ENCODE results near the gene DENND4A. TPM values are rescaled to one million over a fixed set of nuclear protein-coding genes. Genes with fewer than 3 reads are reported as not detected.

The DENND4A gene
- total RNA-seq, 1 experiment from 2014 or later = 12.7 TPM

- Mint-ChIP-seq H3K9me3 (ENCODE audit: unreplicated experiment) (no peaks in the 10 kb centered on the region), H3K27me3 (ENCODE audit: insufficient read depth, unreplicated experiment) (no peaks in the 10 kb centered on the region), H3K27ac (ENCODE audit: unreplicated experiment) (no peak overlapping the region), H3K4me1 (ENCODE audit: low read depth, unreplicated experiment) (no peaks in the 10 kb centered on the region), H3K4me3 (ENCODE audit: unreplicated experiment) (no peak overlapping the region), H3K36me3 (ENCODE audit: insufficient read depth, unreplicated experiment) (no peaks in the 10 kb centered on the region)
- intact Hi-C loops (cut with micrococcal nuclease; ENCODE audit: unreplicated experiment) = no loop called here
- no peak for DNase-seq
- no peaks in the 10 kb centered on the region for H3K27me3 ChIP-seq (replicated peaks; ENCODE audit: control insufficient read depth, insufficient read depth, low read length)
- ChIA-PET POLR2A (interaction anchor here (0.6 kb wide), 1 partner anchor 324 kb away, joined by 3 read pairs; no protein-coding TSS in a partner anchor), CTCF (interaction anchor here (1.5 to 1.6 kb wide), 2 partner anchors 9 to 18 kb away, joined by 3 to 5 read pairs; partner anchors contain the start of gene INTS14)
- no peak for TF ChIP-seq CTCF (IDR thresholded peaks at IDR 0.05; ENCODE audit: insufficient read depth in 1 of 2, low read depth in 1 of 2, low read length in 1 of 2, severe bottlenecking in 1 of 2, unreplicated experiment in 1 of 2)
- BruUV-seq (replicated peaks) = no TSS peak
- 0 out of 2 replicates have a peak, but pooled peaks cover 7% of the 10 kb centered on the region for H3K4me1 ChIP-seq
- H3K36me3 ChIP-seq (ENCODE audit: control insufficient read depth, insufficient read depth, low read length) = no peaks in the 10 kb centered on the region
- no peak overlapping the region for H3K4me3 ChIP-seq (ENCODE audit: low read depth, low read length)
- H3K9me3 ChIP-seq = no peaks in the 10 kb centered on the region
Observed at GRCh38 chr15:65629548-65629947, 162.5 kb downstream of the DENND4A start.

GRCh38 chr15:65626856-65627255 lies 165.2 kb downstream of the DENND4A start:
- POLR2A ChIA-PET = interaction anchor here (0.6 kb wide), 1 partner anchor 165 kb away, joined by 3 read pairs; no protein-coding TSS in a partner anchor

GRCh38 chr15:65623103-65623502 lies 169.0 kb downstream of the DENND4A start:
- BruUV-seq (replicated peaks) = no TSS peak

More at GRCh38 chr15:65626856-65627255, 165.2 kb downstream of the DENND4A start:
- DNase-seq = no peak
- H3K27me3 Mint-ChIP-seq (ENCODE audit: insufficient read depth, unreplicated experiment) = no peaks in the 10 kb centered on the region
- BruUV-seq (replicated peaks) = no TSS peak
- Histone ChIP-seq H3K27me3 (replicated peaks; ENCODE audit: control insufficient read depth, insufficient read depth, low read length) (no peaks in the 10 kb centered on the region), H3K36me3 (ENCODE audit: control insufficient read depth, insufficient read depth, low read length) (no peaks in the 10 kb centered on the region), H3K4me1 (0 out of 2 replicates have a peak, but pooled peaks cover 7% of the 10 kb centered on the region), H3K4me3 (ENCODE audit: low read depth, low read length) (no peak overlapping the region), H3K9me3 (no peaks in the 10 kb centered on the region)
- H3K4me3 Mint-ChIP-seq (ENCODE audit: unreplicated experiment) = no peak overlapping the region
- no peaks in the 10 kb centered on the region for H3K4me1 Mint-ChIP-seq (ENCODE audit: low read depth, unreplicated experiment)
- H3K27ac Mint-ChIP-seq (ENCODE audit: unreplicated experiment) = no peak overlapping the region
- intact Hi-C loops (cut with micrococcal nuclease; ENCODE audit: unreplicated experiment) = no loop called here
- CTCF ChIA-PET = interaction anchor here (0.5 kb wide), 1 partner anchor 230 kb away, joined by 3 read pairs; no protein-coding TSS in a partner anchor
- TF ChIP-seq CTCF (IDR thresholded peaks at IDR 0.05; ENCODE audit: insufficient read depth in 1 of 2, low read depth in 1 of 2, low read length in 1 of 2, severe bottlenecking in 1 of 2, unreplicated experiment in 1 of 2) = no peak
- H3K9me3 Mint-ChIP-seq (ENCODE audit: unreplicated experiment) = no peaks in the 10 kb centered on the region
- H3K36me3 Mint-ChIP-seq (ENCODE audit: insufficient read depth, unreplicated experiment) = no peaks in the 10 kb centered on the region

More at GRCh38 chr15:65623103-65623502, 169.0 kb downstream of the DENND4A start:
- ChIA-PET POLR2A (no interaction called here), CTCF (no interaction called here)
- Mint-ChIP-seq H3K4me3 (ENCODE audit: unreplicated experiment) (no peak overlapping the region), H3K27ac (ENCODE audit: unreplicated experiment) (no peak overlapping the region), H3K27me3 (ENCODE audit: insufficient read depth, unreplicated experiment) (no peaks in the 10 kb centered on the region), H3K4me1 (ENCODE audit: low read depth, unreplicated experiment) (no peaks in the 10 kb centered on the region), H3K36me3 (ENCODE audit: insufficient read depth, unreplicated experiment) (no peaks in the 10 kb centered on the region), H3K9me3 (ENCODE audit: unreplicated experiment) (no peaks in the 10 kb centered on the region)
- Histone ChIP-seq H3K4me1 (no peaks in the 10 kb centered on the region), H3K27me3 (replicated peaks; ENCODE audit: control insufficient read depth, insufficient read depth, low read length) (no peaks in the 10 kb centered on the region), H3K4me3 (ENCODE audit: low read depth, low read length) (no peak overlapping the region), H3K36me3 (ENCODE audit: control insufficient read depth, insufficient read depth, low read length) (no peaks in the 10 kb centered on the region), H3K9me3 (no peaks in the 10 kb centered on the region)
- intact Hi-C loops (cut with micrococcal nuclease; ENCODE audit: unreplicated experiment) = no loop called here
- TF ChIP-seq CTCF (IDR thresholded peaks at IDR 0.05; ENCODE audit: insufficient read depth in 1 of 2, low read depth in 1 of 2, low read length in 1 of 2, severe bottlenecking in 1 of 2, unreplicated experiment in 1 of 2) = no peak
- no peak for DNase-seq

All from Caco-2 (cell line).